HEK293T (cell line): ENCODE measurements around the gene TSKU.
"Not testable (repeated sequence)": the region's sequence is repeated elsewhere in the genome, so short reads cannot be mapped to it uniquely, and the experiment has no call there.

Experiments used
- CTCF ChIA-PET: fragments of 350-600 bp; formaldehyde crosslinking; extraction: SDS; loops from one replicate; lab custom pipeline; 2021; ENCODE audit warnings: antibody characterized with exemption, inconsistent platforms; lab: Yijun Ruan, JAX
- POLR2A ChIA-PET: fragments of 350-600 bp; formaldehyde crosslinking; extraction: SDS; loops from one replicate; lab custom pipeline; 2020; ENCODE audit warnings: antibody characterized with exemption, inconsistent platforms; lab: Yijun Ruan, JAX
- DNase-seq: peaks from one replicate; pipeline ENCODE4 v3.0.0; 2012; ENCODE audit warnings: mixed read lengths; ENCODE audit errors: extremely low spot score
- ARNT ChIP-seq: fragments of 450-650 bp; IDR thresholded peaks from 2 replicates; pipeline ENCODE4 v1.6.1; 2017; ENCODE audit warnings: mild to moderate bottlenecking
- BHLHE40 ChIP-seq: fragments of 450-650 bp; IDR thresholded peaks from 2 replicates; pipeline ENCODE4 v1.6.1; 2016; ENCODE audit warnings: mild to moderate bottlenecking, moderate library complexity, borderline replicate concordance
- CTBP1 ChIP-seq: fragments of 450-650 bp; IDR thresholded peaks from 2 replicates; pipeline ENCODE4 v1.6.1; 2016; ENCODE audit warnings: borderline replicate concordance
- ELF4 ChIP-seq: fragments of 450-650 bp; IDR thresholded peaks from 2 replicates; pipeline ENCODE4 v1.6.1; 2017; ENCODE audit warnings: antibody characterized with exemption
- FOXA1 ChIP-seq: fragments of 450-650 bp; IDR thresholded peaks from 2 replicates; pipeline ENCODE4 v1.6.1; 2016; ENCODE audit warnings: mild to moderate bottlenecking
- FOXK2 ChIP-seq: fragments of 450-650 bp; IDR thresholded peaks from 2 replicates; pipeline ENCODE4 v1.6.1; 2016; ENCODE audit warnings: mild to moderate bottlenecking
- FOXM1 ChIP-seq: fragments of 450-650 bp; IDR thresholded peaks from 2 replicates; pipeline ENCODE4 v1.6.1; 2017; ENCODE audit warnings: mild to moderate bottlenecking, borderline replicate concordance
- HDGF ChIP-seq: fragments of 450-650 bp; IDR thresholded peaks from 2 replicates; pipeline ENCODE4 v1.6.1; 2017; ENCODE audit warnings: antibody characterized with exemption, borderline replicate concordance
- L3MBTL2 ChIP-seq: fragments of 450-650 bp; conservative IDR thresholded peaks from 2 replicates; pipeline ENCODE4 v1.6.1; 2016; ENCODE audit warnings: mild to moderate bottlenecking
- LEF1 ChIP-seq: fragments of 450-650 bp; IDR thresholded peaks from 2 replicates; pipeline ENCODE4 v1.6.1; 2017; ENCODE audit warnings: mild to moderate bottlenecking, borderline replicate concordance
- NFRKB ChIP-seq: fragments of 450-650 bp; IDR thresholded peaks from 2 replicates; pipeline ENCODE4 v1.6.1; 2016; ENCODE audit warnings: mild to moderate bottlenecking, moderate library complexity
- SP1 ChIP-seq: fragments of 450-650 bp; IDR thresholded peaks from 2 replicates; pipeline ENCODE4 v1.6.1; 2017
- SUZ12 ChIP-seq: fragments of 450-650 bp; IDR thresholded peaks from 2 replicates; pipeline ENCODE4 v1.6.1; 2016; ENCODE audit warnings: mild to moderate bottlenecking
- TARDBP ChIP-seq: fragments of 450-650 bp; IDR thresholded peaks from 2 replicates; pipeline ENCODE4 v1.6.1; 2016
- ZNF384 ChIP-seq: fragments of 450-650 bp; IDR thresholded peaks from 2 replicates; pipeline ENCODE4 v1.6.1; 2016
- TF ChIP-seq, protein P1 (sequence below): fragments of 450-650 bp; IDR thresholded peaks from 2 replicates; pipeline ENCODE4 v1.6.1; 2016

Gene TSKU

DNA sequence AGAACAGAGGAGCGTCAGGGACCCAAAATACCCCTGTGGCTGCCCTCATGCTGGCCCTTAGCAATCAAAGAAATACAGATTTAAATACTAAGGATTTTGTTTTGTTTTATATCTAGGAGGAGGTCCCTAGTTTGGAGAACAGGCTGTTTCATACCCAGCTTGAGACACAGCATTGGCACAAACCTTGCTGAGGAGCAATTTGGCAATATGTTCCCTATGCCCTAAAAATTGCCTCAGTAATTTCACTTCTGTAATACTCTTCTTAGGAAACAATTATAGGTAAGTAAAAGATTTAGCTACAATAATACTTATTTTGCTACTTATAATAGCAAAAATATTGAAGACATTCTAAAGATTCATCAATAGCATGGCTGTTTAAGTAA lies 37.0 kb downstream of the TSKU start:
- POLR2A ChIA-PET: no interaction called here
- TF ChIP-seq TARDBP (no peak), CTBP1 (no peak), ZNF384 (no peak), SUZ12 (no peak), ELF4 (no peak), FOXK2 (no peak), ARNT (no peak), NFRKB (no peak)
- TF ChIP-seq, protein P1, sequence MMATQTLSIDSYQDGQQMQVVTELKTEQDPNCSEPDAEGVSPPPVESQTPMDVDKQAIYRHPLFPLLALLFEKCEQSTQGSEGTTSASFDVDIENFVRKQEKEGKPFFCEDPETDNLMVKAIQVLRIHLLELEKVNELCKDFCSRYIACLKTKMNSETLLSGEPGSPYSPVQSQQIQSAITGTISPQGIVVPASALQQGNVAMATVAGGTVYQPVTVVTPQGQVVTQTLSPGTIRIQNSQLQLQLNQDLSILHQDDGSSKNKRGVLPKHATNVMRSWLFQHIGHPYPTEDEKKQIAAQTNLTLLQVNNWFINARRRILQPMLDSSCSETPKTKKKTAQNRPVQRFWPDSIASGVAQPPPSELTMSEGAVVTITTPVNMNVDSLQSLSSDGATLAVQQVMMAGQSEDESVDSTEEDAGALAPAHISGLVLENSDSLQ: no peak
- DNase-seq: no peak
- CTCF ChIA-PET: no interaction called here

- POLR2A ChIA-PET, DNase-seq, CTCF ChIA-PET: not testable (repeated sequence)
Measured at GRCh38 chr11:76821396-76821795, 38.2 kb downstream of the TSKU start.

- ChIA-PET POLR2A (no interaction called here), CTCF (no interaction called here)
- DNase-seq: no peak
- TF ChIP-seq SUZ12: no peak
- TF ChIP-seq TARDBP: no peak
- no peak for TF ChIP-seq FOXM1
- TF ChIP-seq ELF4: no peak
- no peak for TF ChIP-seq LEF1
- no peak for TF ChIP-seq NFRKB
- no peak for TF ChIP-seq CTBP1
- TF ChIP-seq ZNF384: no peak
- no peak for TF ChIP-seq HDGF
- no peak for TF ChIP-seq SP1
- TF ChIP-seq, protein P1: no peak
- TF ChIP-seq FOXA1: no peak
- TF ChIP-seq FOXK2: no peak
- TF ChIP-seq ARNT: no peak
- no peak for TF ChIP-seq L3MBTL2
- TF ChIP-seq BHLHE40: no peak
Measured at GRCh38 chr11:76822406-76822805, 39.2 kb downstream of the TSKU start.

DNA sequence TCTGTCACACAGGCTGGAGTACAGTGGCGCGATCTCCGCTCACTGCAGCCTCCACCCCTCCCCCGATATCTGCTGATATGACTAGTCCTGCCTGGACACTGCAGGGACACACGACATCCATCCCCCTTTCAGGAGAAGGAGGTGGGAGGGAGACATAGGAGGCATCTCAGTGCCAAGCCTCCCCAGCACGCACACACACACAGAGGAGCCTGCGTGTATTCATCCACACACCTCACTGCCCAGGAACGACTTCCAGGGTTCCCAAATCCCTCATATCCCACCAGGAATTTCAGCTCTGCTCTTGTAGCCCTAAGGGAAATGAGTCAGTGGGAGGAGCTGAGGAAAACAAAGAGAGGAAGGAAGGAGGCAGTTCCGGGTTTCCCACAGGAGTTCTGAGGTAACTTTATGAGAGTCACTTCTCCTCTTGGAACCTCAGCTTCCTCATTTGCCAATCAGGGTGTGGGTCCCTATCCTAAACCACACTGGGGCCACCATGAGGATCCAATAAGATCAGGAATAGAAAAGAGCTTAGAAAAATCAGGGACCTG lies 40.4 kb downstream of the TSKU start:
- peak; percentile 28 for DNase-seq
- POLR2A ChIA-PET: interaction anchor here (1.0 kb wide), 1 partner anchor 25 kb away, joined by 3 read pairs; no protein-coding TSS in a partner anchor
- CTCF ChIA-PET: interaction anchor here (1.6 kb wide), 1 partner anchor 16 kb away, joined by 6 read pairs; no protein-coding TSS in a partner anchor
- TF ChIP-seq SP1: no peak
- no peak for TF ChIP-seq TARDBP

DNA sequence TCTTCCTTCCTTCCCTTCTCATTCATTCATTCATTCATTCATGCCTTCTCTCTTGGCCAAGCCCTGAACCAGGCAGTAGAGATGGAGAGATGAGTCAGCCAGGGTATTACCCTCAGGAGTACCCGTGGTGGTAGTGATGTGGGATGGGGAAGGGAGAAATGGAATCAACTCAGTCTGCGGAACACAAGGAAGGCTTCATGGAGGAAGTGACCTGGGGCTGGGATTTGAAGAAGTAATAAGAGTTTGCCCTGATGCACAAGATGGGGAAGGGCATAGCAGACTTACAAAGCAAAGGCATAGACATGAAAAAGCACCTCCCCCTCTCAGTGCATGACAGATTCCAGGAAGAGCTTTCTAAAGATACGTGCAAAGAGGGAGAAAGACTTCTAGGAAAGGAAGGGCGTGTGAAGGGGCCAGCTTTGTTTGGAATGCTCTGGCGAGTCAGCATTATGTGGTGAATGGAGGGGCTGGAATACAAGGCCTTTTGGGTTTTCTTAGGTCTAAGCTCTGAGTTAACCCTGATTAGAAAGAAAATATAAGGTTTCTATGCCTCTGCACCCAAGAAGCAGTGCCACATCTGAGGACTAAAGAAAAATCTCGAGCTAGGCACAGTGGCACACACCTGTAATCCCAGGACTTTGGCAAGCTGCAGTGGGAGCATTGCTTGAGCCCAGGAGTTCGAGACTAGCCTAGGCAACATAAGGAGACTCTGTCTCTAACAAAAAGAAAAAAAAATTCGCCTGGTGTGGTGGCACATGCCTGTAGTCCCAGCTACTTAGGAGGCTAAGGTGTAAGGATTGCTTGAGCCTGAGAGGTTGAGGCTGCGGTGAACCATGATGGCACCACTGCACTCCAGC lies 41.2 kb downstream of the TSKU start:
- CTCF ChIA-PET: interaction anchor here (1.6 kb wide), 1 partner anchor 17 kb away, joined by 6 read pairs; no protein-coding TSS in a partner anchor
- no peak for DNase-seq
- TF ChIP-seq BHLHE40: no peak
- TF ChIP-seq SP1: no peak
- TF ChIP-seq, protein P1: no peak
- TF ChIP-seq FOXA1: no peak
- TF ChIP-seq NFRKB: no peak
- TF ChIP-seq CTBP1: no peak
- TF ChIP-seq FOXM1: no peak
- no peak for TF ChIP-seq FOXK2
- no peak for TF ChIP-seq ELF4
- no peak for TF ChIP-seq L3MBTL2
- no peak for TF ChIP-seq SUZ12
- TF ChIP-seq ZNF384: no peak
- no peak for TF ChIP-seq LEF1
- TF ChIP-seq ARNT: no peak
- TF ChIP-seq TARDBP: no peak
- TF ChIP-seq HDGF: no peak
- POLR2A ChIA-PET: interaction anchor here (1.0 kb wide), 1 partner anchor 26 kb away, joined by 3 read pairs; no protein-coding TSS in a partner anchor

- POLR2A ChIA-PET: no interaction called here
- DNase-seq: no peak
- CTCF ChIA-PET: interaction anchor here (1.0 to 1.6 kb wide), 2 partner anchors 17 to 222 kb away, joined by 3 to 6 read pairs; no protein-coding TSS in a partner anchor
- TF ChIP-seq, protein P1: no peak
- TF ChIP-seq BHLHE40 (no peak), SP1 (no peak), NFRKB (no peak), LEF1 (no peak), FOXA1 (no peak), ELF4 (no peak), CTBP1 (no peak), ZNF384 (no peak), FOXM1 (no peak)
Measured at GRCh38 chr11:76824980-76825725, 42.0 kb downstream of the TSKU start.
